Peyer's patch (tissue), 4 donors: ENCODE data around the gene BTBD8.

Experiments used
- POLR2A ChIP-seq, 2 donors: fragments of 450-650 bp; IDR thresholded peaks; one replicate each; pipeline ENCODE4 v1.5.1; 2017; ENCODE audit warnings: antibody characterized with exemption in 2 of 2, mild to moderate bottlenecking in 2 of 2, moderate library complexity in 2 of 2
- TF ChIP-seq, protein P1 (sequence below), 6 experiments: fragments of 450-650 bp in 4 of 6; fragments of 200-600 bp in 2 of 6; sonication (generic) in 1 of 6; IDR thresholded peaks; one replicate each; pipeline ENCODE4 v1.5.1; 2017 to 2019; ENCODE audit warnings: antibody characterized with exemption in 6 of 6, mild to moderate bottlenecking in 3 of 6, moderate library complexity in 1 of 6

DNA sequence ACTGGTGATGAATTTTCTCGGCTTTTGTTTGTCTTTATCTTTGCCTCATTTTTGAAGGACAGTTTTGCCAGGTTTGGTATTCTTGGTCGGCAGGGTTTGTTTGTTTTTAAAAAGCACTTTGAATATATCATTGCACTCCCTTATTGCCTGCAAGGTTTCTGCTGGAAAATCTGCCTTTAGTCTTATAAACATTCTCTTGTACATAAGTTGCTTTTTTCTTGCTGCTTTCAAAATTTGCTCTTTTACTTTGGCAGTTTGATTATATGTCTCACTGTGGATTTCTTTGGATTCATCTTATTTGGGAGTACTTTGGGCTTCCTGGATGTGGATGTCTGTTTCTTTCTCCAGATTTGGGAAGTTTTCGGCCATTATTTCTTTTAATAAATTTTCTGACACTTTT is 79.4 kb downstream of the BTBD8 start:
- TF ChIP-seq, protein P1, sequence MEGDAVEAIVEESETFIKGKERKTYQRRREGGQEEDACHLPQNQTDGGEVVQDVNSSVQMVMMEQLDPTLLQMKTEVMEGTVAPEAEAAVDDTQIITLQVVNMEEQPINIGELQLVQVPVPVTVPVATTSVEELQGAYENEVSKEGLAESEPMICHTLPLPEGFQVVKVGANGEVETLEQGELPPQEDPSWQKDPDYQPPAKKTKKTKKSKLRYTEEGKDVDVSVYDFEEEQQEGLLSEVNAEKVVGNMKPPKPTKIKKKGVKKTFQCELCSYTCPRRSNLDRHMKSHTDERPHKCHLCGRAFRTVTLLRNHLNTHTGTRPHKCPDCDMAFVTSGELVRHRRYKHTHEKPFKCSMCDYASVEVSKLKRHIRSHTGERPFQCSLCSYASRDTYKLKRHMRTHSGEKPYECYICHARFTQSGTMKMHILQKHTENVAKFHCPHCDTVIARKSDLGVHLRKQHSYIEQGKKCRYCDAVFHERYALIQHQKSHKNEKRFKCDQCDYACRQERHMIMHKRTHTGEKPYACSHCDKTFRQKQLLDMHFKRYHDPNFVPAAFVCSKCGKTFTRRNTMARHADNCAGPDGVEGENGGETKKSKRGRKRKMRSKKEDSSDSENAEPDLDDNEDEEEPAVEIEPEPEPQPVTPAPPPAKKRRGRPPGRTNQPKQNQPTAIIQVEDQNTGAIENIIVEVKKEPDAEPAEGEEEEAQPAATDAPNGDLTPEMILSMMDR (IDR thresholded peaks at IDR 0.05) = no peak
- no peak for TF ChIP-seq POLR2A (IDR thresholded peaks at IDR 0.05)
